ENCODE data around the gene TRAK2.

- TF ChIP-seq CTCF (conservative IDR thresholded peaks at IDR 0.05; ENCODE audit: low read depth, low read length), result no peak
- no peak for TF ChIP-seq EZH2 (IDR thresholded peaks at IDR 0.05; ENCODE audit: borderline replicate concordance, low read depth, low read length, poor library complexity, severe bottlenecking)
Measured at GRCh38 chr2:201483342-201483741, 32.1 kb upstream of the TRAK2 start.
